LNCaP clone FGC (cell line): ENCODE data around the gene FBXL4.

Experiments
- DNase-seq: peaks from one replicate; pipeline ENCODE4 v3.0.0-alpha.2; 2011; ENCODE audit warnings: low read depth
- H3K4me3 ChIP-seq: 2 replicates; pipeline ENCODE4 v1.5.1; 2011; ENCODE audit warnings: mild to moderate bottlenecking, low read depth, low read length, control low read depth
- CTCF ChIP-seq: IDR thresholded peaks from 2 replicates; pipeline ENCODE4 v1.5.1; 2012; ENCODE audit warnings: mild to moderate bottlenecking; ENCODE audit not compliant: control insufficient read depth, insufficient read depth; ENCODE audit errors: extremely low read depth

Gene FBXL4

GRCh38 chr6:98840996-98841513 lies 106.7 kb downstream of the FBXL4 start:
- TF ChIP-seq CTCF = no peak
- no peak overlapping the region for H3K4me3 ChIP-seq
- DNase-seq = no peak

GRCh38 chr6:98840385-98840784 lies 107.4 kb downstream of the FBXL4 start:
- no peak for TF ChIP-seq CTCF
- no peak for DNase-seq
- no peak overlapping the region for H3K4me3 ChIP-seq

- peak; percentile 53 for TF ChIP-seq CTCF
- DNase-seq = no peak
- no peak overlapping the region for H3K4me3 ChIP-seq
These were observed 107.9 kb downstream of the FBXL4 start for GRCh38 chr6:98839781-98840361.

GRCh38 chr6:98838975-98839374 lies 108.8 kb downstream of the FBXL4 start:
- no peak for DNase-seq
- no peak for TF ChIP-seq CTCF
- H3K4me3 ChIP-seq = no peak overlapping the region

- no peak overlapping the region for H3K4me3 ChIP-seq
- DNase-seq = no peak
- no peak for TF ChIP-seq CTCF
These were observed 109.7 kb downstream of the FBXL4 start for GRCh38 chr6:98838032-98838431.

- H3K4me3 ChIP-seq = no peak overlapping the region
- no peak for DNase-seq
- no peak for TF ChIP-seq CTCF
These were observed 110.5 kb downstream of the FBXL4 start for GRCh38 chr6:98836962-98837944.
